B cell (primary cell): ENCODE data around the gene RNF19B. TPM values are rescaled to one million over a fixed set of nuclear protein-coding genes. Genes with fewer than 3 reads are reported as not detected.

Source experiments
- ATAC-seq: fragments of 200-7000 bp; cut with Tn5 transposase; one replicate; pipeline ENCODE4 v1.10.0; 2021; ENCODE audit warnings: low read depth, mild to moderate bottlenecking, moderate number of reproducible peaks, moderate library complexity
- CTCF ChIA-PET: fragments of 350-600 bp; sonication (Branson Sonifier 250); formaldehyde crosslinking; loops from one replicate; lab custom pipeline; 2021; ENCODE audit warnings: antibody characterized with exemption, inconsistent platforms; lab: Charles Lee
- POLR2A ChIA-PET: fragments of 350-600 bp; sonication (Branson Sonifier 250); formaldehyde crosslinking; loops from one replicate; lab custom pipeline; 2021; ENCODE audit warnings: antibody characterized with exemption; lab: Charles Lee
- DNase-seq: peaks from one replicate; pipeline ENCODE4 v3.0.0; 2013
- H2AFZ ChIP-seq: 2 replicates; pipeline ENCODE4 v1.6.1; 2012; ENCODE audit warnings: mild to moderate bottlenecking, low read depth, low read length; ENCODE audit not compliant: insufficient read depth, poor library complexity, severe bottlenecking
- H3K27ac ChIP-seq, 2 donors: 1 replicate in 1 of 2; 2 replicates in 1 of 2; pipeline ENCODE4 v1.5.1; 2012 to 2013; ENCODE audit warnings: low read length in 2 of 2, mild to moderate bottlenecking in 2 of 2, moderate library complexity in 1 of 2
- H3K27me3 ChIP-seq, 4 experiments: fragments of 200-600 bp in 1 of 4; sonication (generic) in 1 of 4; replicated peaks in 1 of 4; 1 replicate in 2 of 4; 2 replicates in 2 of 4; pipeline versions ENCODE4 v1.6.1 to v1.7.0; 2013 to 2016; ENCODE audit warnings: low read length in 3 of 4, mild to moderate bottlenecking in 2 of 4, mixed read lengths in 1 of 4, moderate library complexity in 1 of 4; ENCODE audit not compliant: insufficient read depth in 4 of 4, control insufficient read depth in 3 of 4; ENCODE audit errors: control extremely low read depth in 1 of 4
- H3K36me3 ChIP-seq, 2 experiments: replicated peaks in 1 of 2; 1 replicate in 1 of 2; 2 replicates in 1 of 2; pipeline versions ENCODE4 v1.6.1 to v1.7.1; 2013; ENCODE audit warnings: low read length in 1 of 2; ENCODE audit not compliant: insufficient read depth in 2 of 2, control insufficient read depth in 1 of 2; ENCODE audit errors: control extremely low read depth in 1 of 2, extremely low read depth in 1 of 2
- H3K4me1 ChIP-seq, 2 donors: fragments of 200-600 bp in 1 of 2; sonication (generic) in 1 of 2; 1 replicate in 1 of 2; 2 replicates in 1 of 2; pipeline versions ENCODE4 v1.5.1 to v1.6.1; 2013 to 2017; ENCODE audit warnings: low read length in 2 of 2; ENCODE audit not compliant: control insufficient read depth in 2 of 2, insufficient read depth in 2 of 2
- H3K4me2 ChIP-seq: replicated peaks from 2 replicates; pipeline ENCODE3; 2012; ENCODE audit warnings: mild to moderate bottlenecking, low read depth, low read length; ENCODE audit not compliant: poor library complexity, severe bottlenecking
- H3K4me3 ChIP-seq, 5 experiments: fragments of 200-600 bp in 1 of 5; sonication (generic) in 1 of 5; 1 replicate in 3 of 5; 2 replicates in 2 of 5; pipeline versions ENCODE4 v1.5.1 to v1.7.0; 2011 to 2016; ENCODE audit warnings: low read length in 4 of 5, mild to moderate bottlenecking in 4 of 5, low read depth in 2 of 5, control low read depth in 1 of 5, moderate library complexity in 1 of 5; ENCODE audit not compliant: insufficient read depth in 1 of 5; ENCODE audit errors: control extremely low read depth in 1 of 5, extremely low read depth in 1 of 5
- H3K79me2 ChIP-seq: fragments of 200-600 bp; sonication (generic); one replicate; pipeline ENCODE4 v1.6.0; 2016; ENCODE audit warnings: low read length; ENCODE audit not compliant: control insufficient read depth, insufficient read depth
- H3K9ac ChIP-seq: fragments of 200-600 bp; sonication (generic); 2 replicates; pipeline ENCODE4 v1.6.1; 2017; ENCODE audit warnings: mild to moderate bottlenecking, low read length, moderate library complexity
- H3K9me3 ChIP-seq, 3 donors: one replicate each; pipeline versions ENCODE4 v1.6.1 to v1.7.1; 2013; ENCODE audit warnings: low read length in 2 of 3; ENCODE audit not compliant: control insufficient read depth in 2 of 3, insufficient read depth in 1 of 3; ENCODE audit errors: control extremely low read depth in 1 of 3
- H4K20me1 ChIP-seq: 2 replicates; pipeline ENCODE4 v1.6.0; 2012; ENCODE audit warnings: mild to moderate bottlenecking, low read length; ENCODE audit not compliant: insufficient read depth, control insufficient read depth, poor library complexity, severe bottlenecking
- H3K27ac Mint-ChIP-seq: one replicate; pipeline ENCODE4 v1.8.0; 2021; ENCODE audit warnings: mixed read lengths
- H3K27me3 Mint-ChIP-seq: one replicate; pipeline ENCODE4 v1.8.0; 2021; ENCODE audit warnings: mixed read lengths
- H3K4me1 Mint-ChIP-seq: one replicate; pipeline ENCODE4 v1.8.0; 2021; ENCODE audit warnings: mixed read lengths
- H3K4me3 Mint-ChIP-seq: one replicate; pipeline ENCODE4 v1.8.0; 2021; ENCODE audit warnings: mixed read lengths
- H3K9me3 Mint-ChIP-seq: one replicate; pipeline ENCODE4 v1.8.0; 2022; ENCODE audit warnings: mixed read lengths; ENCODE audit not compliant: insufficient read depth
- CTCF ChIP-seq: fragments of 200-600 bp; IDR thresholded peaks from one replicate; pipeline ENCODE4 v1.8.0; 2022; ENCODE audit warnings: antibody characterized with exemption, mild to moderate bottlenecking
- EZH2 ChIP-seq: IDR thresholded peaks from 2 replicates; pipeline ENCODE4 v1.6.1; 2012; ENCODE audit warnings: borderline replicate concordance, low read depth, mild to moderate bottlenecking, moderate library complexity, low read length; ENCODE audit not compliant: insufficient read depth, poor library complexity, severe bottlenecking
- WGBS: methylation state at CpG from one replicate; pipeline ENCODE4 v1.1.5; 2013; ENCODE audit warnings: missing lambda C conversion rate; ENCODE audit not compliant: insufficient coverage; 5-methylcytosine and 5-hydroxymethylcytosine counted together
- intact Hi-C: fragments of 100-400 bp; cut with micrococcal nuclease; formaldehyde crosslinking; loops from one replicate; pipeline ENCODE4 v1.10.0; 2022
- polyA plus RNA-seq: library from polyadenylated mRNA; depleted of rRNA; stranded (reverse); fragments of >200 nt; gene quantifications from 2 replicates; pipeline ENCODE4 v1.2.3, GENCODE V29; 2012
- total RNA-seq, 2 donors: library from RNA; stranded (reverse); fragments of 120-200 nt in 1 of 2; gene quantifications; 1 replicate in 1 of 2; 2 replicates in 1 of 2; pipeline versions ENCODE4 v1.2.3 to v1.2.4, GENCODE V29; 2013 to 2022

The RNF19B gene
- total and polyA plus RNA-seq, 2 donors (not counting 1 experiment from before 2014, with no cell fraction given), result 29.9 to 40.3 TPM

- peak; percentile 48 for TF ChIP-seq EZH2
- TF ChIP-seq CTCF, result no peak
- Histone ChIP-seq H3K9ac (peak overlapping the region; percentile 26), H3K36me3 (no peaks in the 10 kb centered on the region), H3K9me3 (peaks cover 0 to 15% (median 0%) of the 10 kb centered on the region in 3 donors), H3K27me3 (peaks cover 0 to 37% (median 15%) of the 10 kb centered on the region in 4 experiments), H4K20me1 (no peaks in the 10 kb centered on the region), H3K27ac (no peak overlapping the region), H3K79me2 (no peaks in the 10 kb centered on the region), H3K4me2 (peak overlapping the region; percentile 85), H3K4me3 (peak overlapping the region in 2 of 5 experiments; percentile 34), H2AFZ (peak overlapping the region; percentile 36), H3K4me1 (peaks cover 9 to 10% of the 10 kb centered on the region in 2 donors)
- DNase-seq (no peak), ATAC-seq (no peak)
- ChIA-PET POLR2A (interaction anchor here (0.6 kb wide), 1 partner anchor 159 kb away, joined by 5 read pairs; no protein-coding TSS in a partner anchor), CTCF (interaction anchor here (0.9 to 1.3 kb wide), 2 partner anchors 10 to 29 kb away, joined by 3 read pairs; no protein-coding TSS in a partner anchor)
- Mint-ChIP-seq H3K27me3 (peaks cover 34% of the 10 kb centered on the region), H3K4me1 (peaks cover 11% of the 10 kb centered on the region), H3K9me3 (no peaks in the 10 kb centered on the region), H3K27ac (no peak overlapping the region), H3K4me3 (peak overlapping the region; percentile 76)
- 28% methylated on average over 9 of the region's 24 CpGs for WGBS
- intact Hi-C loops, result no loop called here
Measured at GRCh38 chr1:32901823-32902534, 62.6 kb downstream of the RNF19B start.
